HCT116 (cell line): ENCODE measurements around the gene UBASH3B. TPM values are rescaled to one million over a fixed set of nuclear protein-coding genes. Genes with fewer than 3 reads are reported as not detected.

Experiments used
- ATAC-seq: fragments of 200-7000 bp; cut with Tn5 transposase; 2 replicates; pipeline ENCODE4 v1.9.1; 2020; ENCODE audit warnings: mild to moderate bottlenecking, moderate library complexity
- BruUV-seq: library from RNA; stranded (reverse); fragments of 400-500 nt; replicated peaks from 2 replicates; lab custom pipeline; 2021; lab: Mats Ljungman, UMichigan
- CTCF ChIA-PET: fragments of 300-600 bp; sonication (Branson Sonifier 250); formaldehyde crosslinking; loops from one replicate; lab custom pipeline; 2021; ENCODE audit warnings: antibody characterized with exemption; lab: Charles Lee
- POLR2A ChIA-PET: fragments of 300-600, 350-600 bp; sonication (Branson Sonifier 250); formaldehyde crosslinking; loops from one replicate; lab custom pipeline; 2021; ENCODE audit warnings: antibody characterized with exemption; lab: Charles Lee
- RAD21 ChIA-PET, 2 experiments: fragments of 300-600 bp; sonication (Branson Sonifier 250); formaldehyde crosslinking; loops; one replicate each; lab custom pipeline; 2023; ENCODE audit warnings: low total read pairs in 2 of 2; ENCODE audit not compliant: uncharacterized antibody in 2 of 2, unreplicated experiment in 2 of 2, low non-redundant PET in 1 of 2; lab: Charles Lee
- DNase-seq: peaks from one replicate; pipeline ENCODE4 v3.0.0-alpha.2; 2010; ENCODE audit warnings: low read depth, low spot score
- H2AFZ ChIP-seq: fragments of 200-600 bp; shearing (Covaris generic), sonication (generic); 2 replicates; pipeline ENCODE4 v1.6.1; 2017; ENCODE audit warnings: low read depth, mixed run types, mixed read lengths, antibody characterized with exemption, low read length; ENCODE audit not compliant: poor library complexity, severe bottlenecking
- H3K27ac ChIP-seq: 2 replicates; pipeline ENCODE4 v1.5.1; 2012; ENCODE audit warnings: low read depth, low read length
- H3K27me3 ChIP-seq: fragments of 200-600 bp; sonication (generic); 2 replicates; pipeline ENCODE4 v1.6.1; 2016; ENCODE audit warnings: mixed run types, low read length, mixed read lengths; ENCODE audit not compliant: insufficient read depth
- H3K36me3 ChIP-seq, 2 experiments: fragments of 200-500 bp in 1 of 2; fragments of 200-600 bp in 1 of 2; sonication (Bioruptor generic) in 1 of 2; sonication (generic) in 1 of 2; 2 replicates each; pipeline versions ENCODE4 v1.5.1 to v1.6.1; 2014 to 2016; ENCODE audit warnings: low read length in 2 of 2, inconsistent platforms in 1 of 2, mixed read lengths in 1 of 2, mixed run types in 1 of 2; ENCODE audit not compliant: insufficient read depth in 2 of 2, control insufficient read depth in 1 of 2
- H3K4me1 ChIP-seq, 2 experiments: fragments of 200-600 bp in 1 of 2; sonication (generic) in 1 of 2; 2 replicates each; pipeline versions ENCODE4 v1.5.1 to v1.6.1; 2012 to 2017; ENCODE audit warnings: low read length in 2 of 2, inconsistent platforms in 1 of 2, mild to moderate bottlenecking in 1 of 2, mixed read lengths in 1 of 2, mixed run types in 1 of 2, moderate library complexity in 1 of 2; ENCODE audit not compliant: insufficient read depth in 2 of 2, control insufficient read depth in 1 of 2
- H3K4me2 ChIP-seq: fragments of 200-600 bp; sonication (generic); 2 replicates; pipeline ENCODE4 v1.6.1; 2017; ENCODE audit warnings: mixed run types, low read length, mixed read lengths
- H3K4me3 ChIP-seq, 2 experiments: fragments of 200-600 bp in 1 of 2; sonication (generic) in 1 of 2; replicated peaks in 1 of 2; 2 replicates each; pipeline ENCODE4 v1.5.1; 2011 to 2016; ENCODE audit warnings: low read length in 2 of 2, control low read depth in 1 of 2, low read depth in 1 of 2, mild to moderate bottlenecking in 1 of 2, mixed read lengths in 1 of 2, mixed run types in 1 of 2
- H3K79me2 ChIP-seq: fragments of 200-600 bp; sonication (generic); 2 replicates; pipeline ENCODE4 v1.6.1; 2017; ENCODE audit warnings: mild to moderate bottlenecking, mixed run types, low read length, moderate library complexity, mixed read lengths; ENCODE audit not compliant: insufficient read depth
- H3K9ac ChIP-seq: fragments of 200-600 bp; sonication (generic); 2 replicates; pipeline ENCODE4 v1.6.1; 2016; ENCODE audit warnings: low read length, mixed read lengths
- H3K9me2 ChIP-seq: fragments of 200-600 bp; sonication (generic), shearing (Covaris generic); 2 replicates; pipeline ENCODE4 v1.6.1; 2017; ENCODE audit warnings: mixed run types, mild to moderate bottlenecking, moderate library complexity; ENCODE audit not compliant: insufficient read depth
- H3K9me3 ChIP-seq, 2 experiments: fragments of 200-500 bp in 1 of 2; fragments of 200-600 bp in 1 of 2; sonication (Bioruptor generic) in 1 of 2; sonication (generic) in 1 of 2; 2 replicates each; pipeline ENCODE4 v1.6.1; 2014 to 2017; ENCODE audit warnings: low read length in 2 of 2, mixed read lengths in 2 of 2, inconsistent platforms in 1 of 2, low read depth in 1 of 2, mild to moderate bottlenecking in 1 of 2, mixed run types in 1 of 2, moderate library complexity in 1 of 2; ENCODE audit not compliant: control insufficient read depth in 1 of 2, insufficient read depth in 1 of 2
- H4K20me1 ChIP-seq: fragments of 200-600 bp; sonication (generic), shearing (Covaris generic); 2 replicates; pipeline ENCODE4 v1.6.1; 2017; ENCODE audit warnings: mixed run types, mild to moderate bottlenecking, moderate library complexity; ENCODE audit not compliant: insufficient read depth
- ATF3 ChIP-seq: IDR thresholded peaks from 2 replicates; pipeline ENCODE4 v1.6.1; 2012
- CBX3 ChIP-seq: IDR thresholded peaks from 2 replicates; pipeline ENCODE4 v1.6.1; 2012; ENCODE audit warnings: low read depth
- CEBPB ChIP-seq: IDR thresholded peaks from 2 replicates; pipeline ENCODE4 v1.6.1; 2012; ENCODE audit warnings: low read depth
- CTCF ChIP-seq, 3 experiments: fragments of 200-600 bp in 1 of 3; sonication (generic) in 1 of 3; IDR thresholded peaks in 2 of 3; conservative IDR thresholded peaks in 1 of 3; 2 replicates each; pipeline ENCODE4 v1.5.1; 2012 to 2017; ENCODE audit warnings: low read depth in 2 of 3, low read length in 2 of 3, antibody characterized with exemption in 1 of 3, borderline replicate concordance in 1 of 3, control low read depth in 1 of 3, mild to moderate bottlenecking in 1 of 3, mixed read lengths in 1 of 3, mixed run types in 1 of 3, moderate library complexity in 1 of 3; ENCODE audit not compliant: insufficient read depth in 1 of 3
- EGR1 ChIP-seq: IDR thresholded peaks from 2 replicates; pipeline ENCODE4 v1.6.1; 2012; ENCODE audit warnings: low read depth
- ELF1 ChIP-seq: IDR thresholded peaks from 2 replicates; pipeline ENCODE4 v1.6.1; 2012; ENCODE audit warnings: low read depth, borderline replicate concordance
- EZH2 ChIP-seq: fragments of 200-600 bp; sonication (generic); IDR thresholded peaks from 2 replicates; pipeline ENCODE4 v1.6.1; 2017; ENCODE audit warnings: antibody characterized with exemption, mixed run types
- FOSL1 ChIP-seq: IDR thresholded peaks from 2 replicates; pipeline ENCODE4 v1.6.1; 2012; ENCODE audit warnings: low read depth
- JUND ChIP-seq: IDR thresholded peaks from 2 replicates; pipeline ENCODE4 v1.6.1; 2012
- POLR2A ChIP-seq: IDR thresholded peaks from 2 replicates; pipeline ENCODE4 v1.7.0; 2011; ENCODE audit warnings: borderline replicate concordance; ENCODE audit not compliant: insufficient read depth, insufficient read length; ENCODE audit errors: extremely low read depth
- POLR2AphosphoS5 ChIP-seq: IDR thresholded peaks from 2 replicates; pipeline ENCODE4 v1.6.1; 2011; ENCODE audit warnings: mild to moderate bottlenecking, low read depth, low read length, moderate library complexity
- RAD21 ChIP-seq: IDR thresholded peaks from 2 replicates; pipeline ENCODE4 v1.6.1; 2012; ENCODE audit warnings: low read depth, mild to moderate bottlenecking
- REST ChIP-seq: IDR thresholded peaks from 2 replicates; pipeline ENCODE4 v1.6.1; 2012; ENCODE audit warnings: low read depth
- SIN3A ChIP-seq: IDR thresholded peaks from 2 replicates; pipeline ENCODE4 v1.6.1; 2012; ENCODE audit warnings: low read depth
- SP1 ChIP-seq: IDR thresholded peaks from 2 replicates; pipeline ENCODE4 v1.6.1; 2012; ENCODE audit warnings: low read depth
- SRF ChIP-seq: IDR thresholded peaks from 2 replicates; pipeline ENCODE4 v1.6.1; 2012; ENCODE audit warnings: low read depth
- TCF7L2 ChIP-seq: IDR thresholded peaks from 2 replicates; pipeline ENCODE4 v1.7.0; 2011; ENCODE audit warnings: borderline replicate concordance, inconsistent platforms; ENCODE audit not compliant: insufficient read depth, insufficient read length; ENCODE audit errors: extremely low read depth
- ZBTB33 ChIP-seq: IDR thresholded peaks from 2 replicates; pipeline ENCODE4 v1.6.1; 2011; ENCODE audit warnings: mild to moderate bottlenecking, low read length, moderate library complexity; ENCODE audit not compliant: insufficient replicate concordance; ENCODE audit errors: extremely low read depth
- ZFX ChIP-seq: fragments of 450-650 bp; IDR thresholded peaks from 2 replicates; pipeline ENCODE4 v1.6.1; 2017
- ZNF274 ChIP-seq: fragments of 200-500 bp; sonication (Bioruptor generic); IDR thresholded peaks from 2 replicates; pipeline ENCODE4 v1.6.1; 2014; ENCODE audit warnings: mild to moderate bottlenecking, low read depth, low read length, inconsistent platforms
- intact Hi-C: fragments of 100-400 bp; cut with micrococcal nuclease; formaldehyde crosslinking; loops from 2 replicates; pipeline ENCODE4 v1.10.0; 2022
- total RNA-seq: library from RNA; stranded (reverse); gene quantifications from one replicate; pipeline ENCODE4 v1.2.1, GENCODE V29; 2021; ENCODE audit not compliant: unreplicated experiment

Gene UBASH3B
- total RNA-seq, 1 experiment from 2014 or later, result 40.3 TPM

GRCh38 chr11:122795307-122795706 lies 139.8 kb downstream of the UBASH3B start:
- no peak for TF ChIP-seq CBX3
- TF ChIP-seq ATF3, result no peak
- TF ChIP-seq EGR1, result no peak
- no peak for TF ChIP-seq ZBTB33
- no peak for TF ChIP-seq ZNF274
- TF ChIP-seq POLR2A, result no peak
- no peak for TF ChIP-seq EZH2
- TF ChIP-seq POLR2AphosphoS5, result no peak
- TF ChIP-seq ZFX, result no peak
- TF ChIP-seq SIN3A, result no peak
- no peak for TF ChIP-seq CTCF (IDR thresholded peaks at IDR 0.05 in 2 of 3, conservative IDR thresholded peaks at IDR 0.05 in 1 of 3; ENCODE audit: borderline replicate concordance in 1 of 3, insufficient read depth in 1 of 3, low read depth in 2 of 3, low read length in 2 of 3)
- TF ChIP-seq TCF7L2, result no peak
- no peak for TF ChIP-seq RAD21
- TF ChIP-seq JUND, result no peak
- no peak for TF ChIP-seq REST
- no peak for TF ChIP-seq SRF
- no peak for TF ChIP-seq ELF1
- no peak for TF ChIP-seq SP1
- TF ChIP-seq CEBPB, result no peak
- TF ChIP-seq FOSL1, result no peak
- ATAC-seq, result no peak
- H3K9me3 ChIP-seq, result no peaks in the 10 kb centered on the region
- DNase-seq, result no peak
- H2AFZ ChIP-seq, result no peak overlapping the region
- CTCF ChIA-PET, result interaction anchor here (1.2 to 2.0 kb wide), 8 partner anchors 13 to 259 kb away, joined by 3 to 15 read pairs (median 6); no protein-coding TSS in a partner anchor
- no peaks in the 10 kb centered on the region for H3K27me3 ChIP-seq
- POLR2A ChIA-PET, result no interaction called here
- H4K20me1 ChIP-seq, result no peaks in the 10 kb centered on the region
- peaks cover 4 to 20% of the 10 kb centered on the region in 2 experiments; a peak in 2 of 4 replicates for H3K36me3 ChIP-seq
- no peaks in the 10 kb centered on the region for H3K9me2 ChIP-seq
- H3K9ac ChIP-seq, result no peak overlapping the region
- no peak overlapping the region for H3K27ac ChIP-seq
- H3K79me2 ChIP-seq, result no peaks in the 10 kb centered on the region
- no peak overlapping the region for H3K4me2 ChIP-seq
- peaks cover 0 to 8% of the 10 kb centered on the region in 2 experiments; a peak in 1 of 4 replicates for H3K4me1 ChIP-seq
- RAD21 ChIA-PET, result no interaction called here
- BruUV-seq, result no TSS peak
- intact Hi-C loops, result loop anchor here (5.0 kb wide), 1 partner anchor 227 kb away; no protein-coding TSS in a partner anchor
- H3K4me3 ChIP-seq, result no peak overlapping the region
